ENCODE results near the gene UBE2D2.
"Not testable (repeated sequence)": the region's sequence is repeated elsewhere in the genome, so short reads cannot be mapped to it uniquely, and the experiment has no call there.

UBE2D2 gene

DNA sequence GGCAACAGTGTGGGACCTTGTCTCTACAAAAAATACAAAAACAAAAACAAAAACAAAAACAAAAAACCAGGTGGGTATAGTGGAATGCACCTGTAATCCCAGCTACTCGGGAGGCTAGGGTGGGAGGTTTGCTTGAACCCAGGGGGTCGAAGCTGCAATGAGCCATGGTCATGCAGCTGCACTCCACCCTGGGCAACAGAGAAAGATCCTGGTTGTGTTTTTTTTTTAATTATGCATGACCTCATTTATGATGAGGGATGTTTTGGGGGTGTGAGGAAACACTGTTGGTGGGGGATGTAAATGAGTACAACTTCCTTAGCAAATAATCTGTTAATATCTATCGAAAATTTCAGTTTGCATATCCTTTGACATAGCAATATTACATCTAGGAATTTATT is 29.4 kb upstream of the UBE2D2 start:
- Histone ChIP-seq H3K27ac (ENCODE audit: low read depth, low read length, poor library complexity, severe bottlenecking) (no peak overlapping the region), H3K79me2 (ENCODE audit: insufficient read depth, low read length) (no peaks in the 10 kb centered on the region), H3K36me3 (ENCODE audit: insufficient read depth, low read length) (no peaks in the 10 kb centered on the region), H2AFZ (ENCODE audit: low read length) (no peak overlapping the region), H4K20me1 (ENCODE audit: insufficient read depth, low read length) (no peaks in the 10 kb centered on the region), H3K9ac (ENCODE audit: low read length) (no peak overlapping the region), H3K4me3 (ENCODE audit: low read depth, low read length, poor library complexity, severe bottlenecking) (no peak overlapping the region), H3K4me2 (ENCODE audit: low read length) (no peak overlapping the region), H3K9me3 (ENCODE audit: low read length) (0 out of 2 replicates have a peak, but pooled peaks cover 6% of the 10 kb centered on the region), H3K9me2 (ENCODE audit: low read depth, low read length) (no peaks in the 10 kb centered on the region), H3K27me3 (ENCODE audit: insufficient read depth, low read length) (no peaks in the 10 kb centered on the region; the same call in 1 of the 2 replicates), H3F3A (ENCODE audit: insufficient read depth, low read length) (no peaks in the 10 kb centered on the region), H3K4me1 (ENCODE audit: insufficient read depth, low read length, severe bottlenecking) (peaks cover 2% of the 10 kb centered on the region)
- no peak for TF ChIP-seq EZH2 (IDR thresholded peaks at IDR 0.05; ENCODE audit: borderline replicate concordance, low read length)
- TF ChIP-seq, protein P1, sequence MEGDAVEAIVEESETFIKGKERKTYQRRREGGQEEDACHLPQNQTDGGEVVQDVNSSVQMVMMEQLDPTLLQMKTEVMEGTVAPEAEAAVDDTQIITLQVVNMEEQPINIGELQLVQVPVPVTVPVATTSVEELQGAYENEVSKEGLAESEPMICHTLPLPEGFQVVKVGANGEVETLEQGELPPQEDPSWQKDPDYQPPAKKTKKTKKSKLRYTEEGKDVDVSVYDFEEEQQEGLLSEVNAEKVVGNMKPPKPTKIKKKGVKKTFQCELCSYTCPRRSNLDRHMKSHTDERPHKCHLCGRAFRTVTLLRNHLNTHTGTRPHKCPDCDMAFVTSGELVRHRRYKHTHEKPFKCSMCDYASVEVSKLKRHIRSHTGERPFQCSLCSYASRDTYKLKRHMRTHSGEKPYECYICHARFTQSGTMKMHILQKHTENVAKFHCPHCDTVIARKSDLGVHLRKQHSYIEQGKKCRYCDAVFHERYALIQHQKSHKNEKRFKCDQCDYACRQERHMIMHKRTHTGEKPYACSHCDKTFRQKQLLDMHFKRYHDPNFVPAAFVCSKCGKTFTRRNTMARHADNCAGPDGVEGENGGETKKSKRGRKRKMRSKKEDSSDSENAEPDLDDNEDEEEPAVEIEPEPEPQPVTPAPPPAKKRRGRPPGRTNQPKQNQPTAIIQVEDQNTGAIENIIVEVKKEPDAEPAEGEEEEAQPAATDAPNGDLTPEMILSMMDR (IDR thresholded peaks at IDR 0.05; ENCODE audit: low read length) = no peak

DNA sequence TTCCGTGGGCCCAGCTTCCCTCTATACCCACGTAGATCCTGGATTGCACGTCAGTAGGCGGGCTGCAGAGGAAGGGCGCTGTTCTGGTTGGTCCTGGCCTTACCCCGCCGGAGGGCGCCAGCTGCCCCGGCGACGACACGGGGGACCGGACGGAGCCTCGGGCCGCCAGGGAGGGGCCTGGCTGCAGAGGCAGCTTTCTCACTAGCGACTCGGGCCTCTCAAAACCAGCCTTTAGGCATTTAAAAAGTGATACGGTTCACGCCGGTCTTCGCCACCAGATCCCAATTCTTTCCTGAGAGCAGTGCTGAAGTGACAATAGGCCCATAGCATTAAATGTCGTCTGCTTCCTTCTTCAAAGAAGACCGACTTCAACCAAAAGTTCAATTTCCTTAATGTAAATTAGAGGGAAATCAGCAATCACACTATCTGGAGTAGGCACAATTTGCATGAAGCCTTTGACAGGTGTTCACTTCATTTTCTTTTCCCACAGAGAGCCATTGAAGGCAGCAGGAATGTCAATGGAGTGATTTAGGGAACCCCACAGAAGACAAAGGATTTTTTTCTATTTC is 17.6 kb upstream of the UBE2D2 start:
- H3K27ac ChIP-seq (ENCODE audit: low read depth, low read length, poor library complexity, severe bottlenecking) = peak overlapping the region; percentile 53
- peak overlapping the region; percentile 55 for H3K4me2 ChIP-seq (ENCODE audit: low read length)
- H3K27me3 ChIP-seq (ENCODE audit: insufficient read depth, low read length) = no peaks in the 10 kb centered on the region
- H3K9me3 ChIP-seq (ENCODE audit: low read length) = 0 out of 2 replicates have a peak, but pooled peaks cover 3% of the 10 kb centered on the region
- H3K36me3 ChIP-seq (ENCODE audit: insufficient read depth, low read length) = no peaks in the 10 kb centered on the region
- no peaks in the 10 kb centered on the region for H3K9me2 ChIP-seq (ENCODE audit: low read depth, low read length)
- H3K79me2 ChIP-seq (ENCODE audit: insufficient read depth, low read length) = no peaks in the 10 kb centered on the region
- H3K4me3 ChIP-seq (ENCODE audit: low read depth, low read length, poor library complexity, severe bottlenecking) = peak overlapping the region; percentile 40
- H3K9ac ChIP-seq (ENCODE audit: low read length) = peak overlapping the region; percentile 26; the same call in 1 of the 2 replicates
- peaks cover 25% of the 10 kb centered on the region for H3K4me1 ChIP-seq (ENCODE audit: insufficient read depth, low read length, severe bottlenecking)
- 0 out of 2 replicates have a peak overlapping the region, but pooled peaks have one; percentile 26 for H2AFZ ChIP-seq (ENCODE audit: low read length)
- no peaks in the 10 kb centered on the region for H3F3A ChIP-seq (ENCODE audit: insufficient read depth, low read length)
- TF ChIP-seq, protein P1 (IDR thresholded peaks at IDR 0.05; ENCODE audit: low read length) = peak; percentile 74
- TF ChIP-seq EZH2 (IDR thresholded peaks at IDR 0.05; ENCODE audit: borderline replicate concordance, low read length) = no peak
- no peaks in the 10 kb centered on the region for H4K20me1 ChIP-seq (ENCODE audit: insufficient read depth, low read length)

DNA sequence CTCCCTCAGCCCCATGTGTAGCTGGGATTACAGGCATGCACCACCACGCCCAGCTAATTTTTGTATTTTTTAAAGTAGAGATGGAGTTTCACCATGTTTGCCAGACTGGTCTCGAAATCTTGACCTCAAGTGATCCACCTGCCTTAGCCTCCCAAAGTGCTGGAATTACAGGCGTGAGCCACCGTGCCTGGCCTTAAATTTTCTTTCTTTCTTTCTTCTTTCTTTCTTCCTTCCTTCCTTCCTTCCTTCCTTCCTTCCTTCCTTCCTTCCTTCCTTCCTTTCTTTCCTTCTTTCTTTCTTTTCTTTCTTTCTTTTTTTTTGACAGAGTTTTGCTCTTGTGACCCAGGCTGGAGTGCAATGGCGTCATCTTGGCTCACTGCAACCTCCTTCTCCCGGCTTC is 14.5 kb upstream of the UBE2D2 start:
- Histone ChIP-seq H3K4me3 (ENCODE audit: low read depth, low read length, poor library complexity, severe bottlenecking) (peak overlapping the region; percentile 45), H3K27ac (ENCODE audit: low read depth, low read length, poor library complexity, severe bottlenecking) (peak overlapping the region; percentile 42), H3K4me2 (ENCODE audit: low read length) (peak overlapping the region; percentile 62), H3K4me1 (ENCODE audit: insufficient read depth, low read length, severe bottlenecking) (peaks cover 33% of the 10 kb centered on the region), H2AFZ (ENCODE audit: low read length) (peak overlapping the region; percentile 70; the same call in 1 of the 2 replicates)
- H3K9me2 ChIP-seq (ENCODE audit: low read depth, low read length); H3K9me3 ChIP-seq (ENCODE audit: low read length); H3F3A ChIP-seq (ENCODE audit: insufficient read depth, low read length); H3K27me3 ChIP-seq (ENCODE audit: insufficient read depth, low read length); H3K79me2 ChIP-seq (ENCODE audit: insufficient read depth, low read length); H3K36me3 ChIP-seq (ENCODE audit: insufficient read depth, low read length); H4K20me1 ChIP-seq (ENCODE audit: insufficient read depth, low read length); H3K9ac ChIP-seq (ENCODE audit: low read length): not testable (repeated sequence)
